ENCODE results near the gene STX18. TPM values are rescaled to one million over a fixed set of nuclear protein-coding genes. Genes with fewer than 3 reads are reported as not detected.
A peak's percentile ranks its signal among the peaks of the same experiment; 100 is the strongest.

Gene STX18
- total RNA-seq, 1 donor from 2014 or later: 33.9 TPM

DNA sequence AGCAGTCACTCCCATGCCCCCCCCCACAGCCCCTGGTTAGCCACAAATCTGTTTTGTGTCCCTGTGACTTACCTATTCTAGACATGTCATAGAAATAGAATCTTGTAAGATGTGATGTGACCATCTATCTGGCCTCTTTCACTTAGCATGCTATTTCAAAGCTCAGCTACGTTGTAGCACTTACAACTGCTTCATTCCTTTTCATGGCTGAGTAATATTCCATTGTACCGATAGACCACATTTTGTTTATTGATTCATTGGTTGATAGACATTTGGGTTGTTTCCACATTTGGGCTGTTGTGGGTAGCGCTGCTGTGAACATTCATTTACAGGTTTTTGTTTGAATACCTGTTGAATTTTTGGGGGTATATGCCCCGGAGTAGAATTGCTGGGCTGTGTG lies 143.4 kb downstream of the STX18 start:
- DNase-seq (ENCODE audit: low spot score): no peak
- Histone ChIP-seq H3F3A (ENCODE audit: low read depth) (no peaks in the 10 kb centered on the region), H3K79me2 (ENCODE audit: low read depth) (no peaks in the 10 kb centered on the region)

DNA sequence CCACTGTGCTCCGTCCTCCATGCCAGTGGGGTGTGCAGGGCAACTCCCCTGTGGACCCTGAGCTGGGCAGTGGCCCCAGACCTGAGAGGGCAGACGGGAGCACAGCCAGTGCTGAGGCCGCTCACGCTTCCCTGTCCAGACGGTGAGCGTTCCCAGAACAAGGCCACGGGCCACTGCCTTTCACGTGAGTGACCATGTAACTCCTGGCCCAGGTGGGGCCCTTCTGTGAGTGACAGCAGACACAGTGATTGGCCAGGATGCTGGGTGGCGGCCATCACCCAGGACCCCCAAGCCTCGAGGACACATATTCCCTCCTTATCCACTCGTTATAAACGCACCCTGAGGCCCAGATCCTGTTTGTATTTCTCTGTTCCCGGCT lies 144.4 kb downstream of the STX18 start:
- peaks cover 8% of the 10 kb centered on the region for H3K27me3 ChIP-seq
- peak overlapping the region; percentile 16 for H3K27ac Mint-ChIP-seq
- peaks cover 22% of the 10 kb centered on the region for H3K27me3 Mint-ChIP-seq (ENCODE audit: insufficient read depth, low read depth)
- H2AFZ ChIP-seq (replicated peaks): no peak overlapping the region
- no peaks in the 10 kb centered on the region for H3K36me3 Mint-ChIP-seq
- no peaks in the 10 kb centered on the region for H3K79me2 ChIP-seq (ENCODE audit: low read depth)
- no peaks in the 10 kb centered on the region for H3F3A ChIP-seq (ENCODE audit: low read depth)
- no peak overlapping the region for H3K4me2 ChIP-seq
- H3K4me3 Mint-ChIP-seq: no peak overlapping the region
- H3K4me1 Mint-ChIP-seq: peaks cover 29% of the 10 kb centered on the region
- no peak overlapping the region for H3K4me3 ChIP-seq
- TF ChIP-seq EZH2 (IDR thresholded peaks at IDR 0.05) (no peak), EZH2phosphoT487 (IDR thresholded peaks at IDR 0.05) (no peak)
- TF ChIP-seq, protein P1, sequence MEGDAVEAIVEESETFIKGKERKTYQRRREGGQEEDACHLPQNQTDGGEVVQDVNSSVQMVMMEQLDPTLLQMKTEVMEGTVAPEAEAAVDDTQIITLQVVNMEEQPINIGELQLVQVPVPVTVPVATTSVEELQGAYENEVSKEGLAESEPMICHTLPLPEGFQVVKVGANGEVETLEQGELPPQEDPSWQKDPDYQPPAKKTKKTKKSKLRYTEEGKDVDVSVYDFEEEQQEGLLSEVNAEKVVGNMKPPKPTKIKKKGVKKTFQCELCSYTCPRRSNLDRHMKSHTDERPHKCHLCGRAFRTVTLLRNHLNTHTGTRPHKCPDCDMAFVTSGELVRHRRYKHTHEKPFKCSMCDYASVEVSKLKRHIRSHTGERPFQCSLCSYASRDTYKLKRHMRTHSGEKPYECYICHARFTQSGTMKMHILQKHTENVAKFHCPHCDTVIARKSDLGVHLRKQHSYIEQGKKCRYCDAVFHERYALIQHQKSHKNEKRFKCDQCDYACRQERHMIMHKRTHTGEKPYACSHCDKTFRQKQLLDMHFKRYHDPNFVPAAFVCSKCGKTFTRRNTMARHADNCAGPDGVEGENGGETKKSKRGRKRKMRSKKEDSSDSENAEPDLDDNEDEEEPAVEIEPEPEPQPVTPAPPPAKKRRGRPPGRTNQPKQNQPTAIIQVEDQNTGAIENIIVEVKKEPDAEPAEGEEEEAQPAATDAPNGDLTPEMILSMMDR (IDR thresholded peaks at IDR 0.05): no peak
- DNase-seq (ENCODE audit: low spot score): no peak
- peaks cover 9% of the 10 kb centered on the region for H3K4me1 ChIP-seq
- H3K9ac ChIP-seq: no peak overlapping the region
- H3K27ac ChIP-seq: no peak overlapping the region
- H3K36me3 ChIP-seq: no peaks in the 10 kb centered on the region
- peaks cover 13% of the 10 kb centered on the region for H4K20me1 ChIP-seq (ENCODE audit: low read depth)
- peaks cover 4% of the 10 kb centered on the region for H3K9me3 Mint-ChIP-seq
- H3K9me3 ChIP-seq (ENCODE audit: low read depth): no peaks in the 10 kb centered on the region

More for the DNA sequence above, 143.4 kb downstream of the STX18 start:
- no peaks in the 10 kb centered on the region for H3K9me3 ChIP-seq (ENCODE audit: low read depth)
- peaks cover 4% of the 10 kb centered on the region for H3K9me3 Mint-ChIP-seq
- no peak overlapping the region for H3K9ac ChIP-seq
- no peak overlapping the region for H2AFZ ChIP-seq (replicated peaks)
- peaks cover 29% of the 10 kb centered on the region for H3K4me1 Mint-ChIP-seq
- no peak overlapping the region for H3K4me3 Mint-ChIP-seq
- H3K4me2 ChIP-seq: no peak overlapping the region
- peaks cover 8% of the 10 kb centered on the region for H3K27me3 ChIP-seq
- peaks cover 17% of the 10 kb centered on the region for H3K27me3 Mint-ChIP-seq (ENCODE audit: insufficient read depth, low read depth)
- peaks cover 9% of the 10 kb centered on the region for H3K4me1 ChIP-seq
- TF ChIP-seq, protein P1 (IDR thresholded peaks at IDR 0.05): no peak
- no peak for TF ChIP-seq EZH2 (IDR thresholded peaks at IDR 0.05)
- TF ChIP-seq EZH2phosphoT487 (IDR thresholded peaks at IDR 0.05): no peak
- peaks cover 13% of the 10 kb centered on the region for H4K20me1 ChIP-seq (ENCODE audit: low read depth)
- no peaks in the 10 kb centered on the region for H3K36me3 Mint-ChIP-seq
- no peak overlapping the region for H3K27ac Mint-ChIP-seq
- no peaks in the 10 kb centered on the region for H3K36me3 ChIP-seq
- H3K27ac ChIP-seq: no peak overlapping the region
- H3K4me3 ChIP-seq: no peak overlapping the region

DNA sequence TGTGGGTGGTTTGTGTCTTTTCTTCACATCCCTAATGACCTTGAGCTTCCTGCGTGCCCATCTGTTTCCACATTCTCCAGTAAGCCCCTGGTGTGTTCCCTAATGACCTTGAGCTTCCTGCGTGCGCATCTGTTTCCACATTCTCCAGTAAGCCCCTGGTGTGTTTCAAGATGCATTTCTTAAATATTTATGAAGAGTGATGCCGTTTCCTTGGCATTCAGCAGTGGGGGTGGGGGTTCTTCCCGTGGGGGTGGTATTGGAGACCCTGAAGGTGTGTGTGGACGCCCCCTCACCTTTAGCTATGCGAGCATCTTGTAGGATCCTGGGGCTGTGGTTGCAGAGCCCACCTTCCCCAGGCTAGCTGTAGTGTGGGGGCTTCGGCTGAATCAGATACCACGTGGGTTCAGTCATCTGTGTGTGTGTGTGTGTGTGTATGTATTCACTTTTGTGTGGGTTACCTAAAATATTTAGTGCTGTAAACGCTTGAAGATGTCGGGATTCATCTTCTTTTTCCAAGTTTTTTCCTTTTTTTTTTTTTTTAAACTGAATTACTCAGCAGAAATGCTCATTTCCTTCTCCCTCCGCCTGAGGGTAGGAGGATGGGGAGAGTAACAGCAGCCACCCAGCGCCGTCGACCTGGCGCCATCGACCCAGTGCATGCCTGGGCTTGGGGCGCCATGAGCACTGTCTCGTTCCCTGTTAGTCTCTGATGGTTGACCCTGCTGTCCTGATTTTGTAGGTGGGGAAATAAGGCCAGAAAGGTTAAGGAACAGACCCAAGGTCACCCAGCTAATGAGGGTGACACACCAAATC lies 145.0 kb downstream of the STX18 start:
- H3K4me2 ChIP-seq: no peak overlapping the region
- H4K20me1 ChIP-seq (ENCODE audit: low read depth): peaks cover 13% of the 10 kb centered on the region
- H3K36me3 ChIP-seq: no peaks in the 10 kb centered on the region
- H3K4me3 ChIP-seq: no peak overlapping the region
- no peak for DNase-seq (ENCODE audit: low spot score)
- TF ChIP-seq EZH2 (IDR thresholded peaks at IDR 0.05): no peak
- TF ChIP-seq, protein P1 (IDR thresholded peaks at IDR 0.05): no peak
- TF ChIP-seq EZH2phosphoT487 (IDR thresholded peaks at IDR 0.05): no peak
- peak overlapping the region; percentile 30 for H3K4me3 Mint-ChIP-seq
- no peaks in the 10 kb centered on the region for H3K36me3 Mint-ChIP-seq
- H3K79me2 ChIP-seq (ENCODE audit: low read depth): no peaks in the 10 kb centered on the region
- no peak overlapping the region for H3K9ac ChIP-seq
- H3F3A ChIP-seq (ENCODE audit: low read depth): no peaks in the 10 kb centered on the region
- H3K4me1 Mint-ChIP-seq: peaks cover 29% of the 10 kb centered on the region
- H3K9me3 ChIP-seq (ENCODE audit: low read depth): no peaks in the 10 kb centered on the region
- peaks cover 9% of the 10 kb centered on the region for H3K4me1 ChIP-seq
- peaks cover 8% of the 10 kb centered on the region for H3K27me3 ChIP-seq
- H2AFZ ChIP-seq (replicated peaks): no peak overlapping the region
- H3K9me3 Mint-ChIP-seq: peaks cover 4% of the 10 kb centered on the region
- peaks cover 23% of the 10 kb centered on the region for H3K27me3 Mint-ChIP-seq (ENCODE audit: insufficient read depth, low read depth)
- H3K27ac ChIP-seq: no peak overlapping the region
- no peak overlapping the region for H3K27ac Mint-ChIP-seq

Data from neural progenitor cell (in vitro differentiated cells).